K562 (cell line): Measurements from ENCODE around the gene OSBP2. TPM values are rescaled to one million over a fixed set of nuclear protein-coding genes. Genes with fewer than 3 reads are reported as not detected.

Experiments
- ATAC-seq: fragments of 200-7000 bp; cut with Tn5 transposase; 3 replicates; pipeline ENCODE4 v1.9.1; 2020; ENCODE audit warnings: moderate library complexity
- BruUV-seq: library from RNA; stranded (reverse); fragments of 400-500 nt; replicated peaks from 2 replicates; lab custom pipeline; 2021; lab: Mats Ljungman, UMichigan
- CTCF ChIA-PET: fragments of 300-600 bp; formaldehyde crosslinking; extraction: SDS; loops from one replicate; lab custom pipeline; 2021; ENCODE audit warnings: low intra/inter-chr PET ratio; lab: Yijun Ruan, JAX
- POLR2A ChIA-PET: fragments of 300-600, 350-650 bp; sonication (Branson Sonifier 250); formaldehyde crosslinking; extraction: SDS; loops from one replicate; lab custom pipeline; 2021; ENCODE audit warnings: antibody characterized with exemption, inconsistent platforms; lab: Yijun Ruan, JAX
- DNase-seq, 4 experiments: peaks; one replicate each; pipeline versions ENCODE4 v3.0.0 to v3.0.0-alpha.2; 2011 to 2018; ENCODE audit warnings: low spot score in 3 of 4, mixed read lengths in 3 of 4; ENCODE audit errors: extremely low read depth in 1 of 4
- FAIRE-seq: peaks from 2 replicates; lab custom pipeline; 2011; peaks lifted over from hg19 to GRCh38; lab: Jason Lieb, UNC
- H2AFZ ChIP-seq: 2 replicates; pipeline ENCODE4 v1.6.0; 2011; ENCODE audit warnings: low read depth, low read length, control low read depth, inconsistent platforms
- H3K27ac ChIP-seq: fragments of 200-600 bp; 3 replicates; pipeline ENCODE4 v1.8.0; 2011; ENCODE audit warnings: low read depth, mild to moderate bottlenecking, control low read depth, inconsistent platforms, low read length, moderate library complexity, mixed read lengths; ENCODE audit errors: extremely low read depth
- H3K27me3 ChIP-seq, 2 experiments: fragments of 300-600 bp in 1 of 2; 2 replicates in 1 of 2; 3 replicates in 1 of 2; pipeline versions ENCODE4 v1.6.0 to v1.8.0; 2011; ENCODE audit warnings: inconsistent platforms in 2 of 2, low read length in 2 of 2, mild to moderate bottlenecking in 1 of 2, mixed read lengths in 1 of 2, moderate library complexity in 1 of 2; ENCODE audit not compliant: control insufficient read depth in 2 of 2, insufficient read depth in 2 of 2
- H3K36me3 ChIP-seq: fragments of 300-600 bp; 3 replicates; pipeline ENCODE4 v1.8.0; 2011; ENCODE audit warnings: mild to moderate bottlenecking, low read length, inconsistent platforms; ENCODE audit not compliant: control insufficient read depth, insufficient read depth
- H3K4me1 ChIP-seq, 2 experiments: fragments of 200-600 bp in 1 of 2; replicated peaks in 1 of 2; 2 replicates in 1 of 2; 3 replicates in 1 of 2; pipeline versions ENCODE4 v1.5.1 to v1.8.0; 2011; ENCODE audit warnings: inconsistent platforms in 2 of 2, low read length in 2 of 2, mild to moderate bottlenecking in 1 of 2, mixed read lengths in 1 of 2, moderate library complexity in 1 of 2; ENCODE audit not compliant: control insufficient read depth in 2 of 2, insufficient read depth in 2 of 2
- H3K4me2 ChIP-seq: 2 replicates; pipeline ENCODE4 v1.6.1; 2011; ENCODE audit warnings: low read length, control low read depth, inconsistent platforms, mixed read lengths; ENCODE audit not compliant: insufficient read depth
- H3K4me3 ChIP-seq: fragments of 200-600 bp; sonication (generic), shearing (Covaris generic); 2 replicates; pipeline ENCODE4 v1.5.1; 2016; ENCODE audit warnings: control low read depth, inconsistent platforms
- H3K79me2 ChIP-seq: fragments of 200-600 bp; 3 replicates; pipeline ENCODE4 v1.8.0; 2011; ENCODE audit warnings: low read length, inconsistent platforms; ENCODE audit not compliant: control insufficient read depth, insufficient read depth
- H3K9ac ChIP-seq, 2 experiments: 2 replicates each; pipeline versions ENCODE4 v1.6.0 to v1.6.1; 2011; ENCODE audit warnings: low read depth in 2 of 2, low read length in 2 of 2, control low read depth in 1 of 2, inconsistent platforms in 1 of 2, mild to moderate bottlenecking in 1 of 2, mixed read lengths in 1 of 2; ENCODE audit not compliant: insufficient read depth in 1 of 2
- H3K9me1 ChIP-seq: one replicate; pipeline ENCODE4 v1.6.0; 2011; ENCODE audit warnings: inconsistent platforms, mild to moderate bottlenecking, low read length, moderate library complexity; ENCODE audit not compliant: control insufficient read depth, insufficient read depth
- H3K9me3 ChIP-seq: replicated peaks from 2 replicates; pipeline ENCODE4 v1.5.1; 2011; ENCODE audit warnings: low read depth, low read length, inconsistent platforms; ENCODE audit not compliant: control insufficient read depth, insufficient read depth
- H4K20me1 ChIP-seq: replicated peaks from 2 replicates; pipeline ENCODE4 v1.6.1; 2011; ENCODE audit warnings: low read length, inconsistent platforms, mixed read lengths; ENCODE audit not compliant: control insufficient read depth, insufficient read depth
- AFF4 ChIP-seq: sonication (generic); formaldehyde crosslinking; IDR thresholded peaks from 2 replicates; pipeline ENCODE4 v1.8.0; 2023; ENCODE audit warnings: mild to moderate bottlenecking, missing genetic modification reagents
- EZH2 ChIP-seq: IDR thresholded peaks from 2 replicates; pipeline ENCODE4 v1.6.1; 2012; ENCODE audit warnings: low read depth, mild to moderate bottlenecking, inconsistent platforms, low read length, borderline replicate concordance
- KDM1A ChIP-seq, 2 experiments: fragments of 450-650 bp; IDR thresholded peaks; 2 replicates each; pipeline ENCODE4 v1.6.1; 2016; ENCODE audit warnings: mild to moderate bottlenecking in 2 of 2
- OTX1 ChIP-seq: fragments of 450-650 bp; formaldehyde crosslinking; IDR thresholded peaks from 2 replicates; pipeline ENCODE4 v1.4.0; 2022; ENCODE audit warnings: mild to moderate bottlenecking
- PBX2 ChIP-seq, 2 experiments: IDR thresholded peaks in 1 of 2; conservative IDR thresholded peaks in 1 of 2; 2 replicates each; pipeline ENCODE4 v1.6.1; 2016; ENCODE audit warnings: low read depth in 2 of 2, mild to moderate bottlenecking in 1 of 2, missing compliant biosample characterization in 1 of 2, missing genetic modification characterization in 1 of 2, moderate library complexity in 1 of 2
- POLR2A ChIP-seq: fragments of 450-650 bp; conservative IDR thresholded peaks from 2 replicates; pipeline ENCODE4 v1.6.1; 2016
- PREB ChIP-seq: sonication (generic); formaldehyde crosslinking; IDR thresholded peaks from 2 replicates; pipeline ENCODE4 v1.8.1; 2023; ENCODE audit warnings: mild to moderate bottlenecking, missing genetic modification reagents
- TCF3 ChIP-seq: sonication (generic); formaldehyde crosslinking; IDR thresholded peaks from 2 replicates; pipeline ENCODE4 v1.4.0; 2020; ENCODE audit warnings: mild to moderate bottlenecking, missing genetic modification reagents
- ZKSCAN3 ChIP-seq: fragments of 250-450 bp; sonication (Bioruptor Pico); IDR thresholded peaks from 2 replicates; pipeline ENCODE4 v1.4.0; 2020
- ZNF644 ChIP-seq: fragments of 200-800 bp; sonication (Bioruptor generic); IDR thresholded peaks from 2 replicates; pipeline ENCODE4 v1.6.1; 2016; ENCODE audit warnings: low read depth, missing genetic modification characterization, missing compliant biosample characterization
- WGBS: fragments of 100-300 bp; shearing (Covaris generic); methylation state at CpG from one replicate; pipeline ENCODE4 v1.1.6; 2016; ENCODE audit warnings: low coverage, mixed read lengths; ENCODE audit not compliant: insufficient coverage; ENCODE audit errors: missing lambda C conversion rate; 5-methylcytosine and 5-hydroxymethylcytosine counted together
- in situ Hi-C: fragments of 300-500 bp; cut with MboI; formaldehyde crosslinking; loops from 4 replicates; pipeline ENCODE4 v1.15.0; 2018; ENCODE audit warnings: inconsistent platforms, mixed read lengths
- intact Hi-C: fragments of 100-400 bp; cut with micrococcal nuclease; formaldehyde crosslinking; loops from 2 replicates; pipeline ENCODE4 v1.14.2; 2022
- polyA plus RNA-seq, 8 experiments: library from polyadenylated mRNA; depleted of rRNA in 4 of 8; stranded (reverse) in 5 of 8; unstranded in 3 of 8; fragments of >200 nt; fragmentation: Nextera tagmentation in 2 of 8; fragmentation: Illumina TruSeq in 1 of 8; extraction: Ambion mirVana in 2 of 8; extraction: Trizol in 1 of 8; gene quantifications; 2 replicates each; pipeline versions ENCODE4 v1.2.1 to v1.2.3, GENCODE V29; 2011 to 2014; ENCODE audit warnings: inconsistent platforms in 1 of 8, missing spikeins in 1 of 8
- total RNA-seq, 7 experiments: library from RNA; depleted of rRNA in 6 of 7; stranded (reverse); fragments of >200 nt in 6 of 7; fragmentation: Illumina TruSeq in 2 of 7; extraction: Trizol in 2 of 7; gene quantifications; 2 replicates each; pipeline versions ENCODE4 v1.2.1 to v1.2.3, GENCODE V29; 2011 to 2021; ENCODE audit warnings: low replicate concordance in 1 of 7

Gene OSBP2
- total and polyA plus RNA-seq, 9 of the 15 experiments (the other 6 are each of a cell fraction or from before 2014, with no cell fraction given) = 0.52 to 29.5 (median 21.6) TPM

GRCh38 chr22:30865656-30866055 lies 171.0 kb downstream of the OSBP2 start:
- no peak overlapping the region for H3K4me3 ChIP-seq
- H3K36me3 ChIP-seq = no peaks in the 10 kb centered on the region
- ATAC-seq (no peak), FAIRE-seq (no peak), DNase-seq (peak in 2 of 4 experiments; percentile 1 to 2)
- no peaks in the 10 kb centered on the region for H3K9me1 ChIP-seq
- H3K9ac ChIP-seq = no peak overlapping the region
- ChIA-PET CTCF (no interaction called here), POLR2A (no interaction called here)
- H2AFZ ChIP-seq = no peak overlapping the region
- H3K4me2 ChIP-seq = no peak overlapping the region
- peaks cover 3 to 20% of the 10 kb centered on the region in 2 experiments; a peak in 3 of 5 replicates for H3K4me1 ChIP-seq
- BruUV-seq = no TSS peak
- H3K79me2 ChIP-seq = no peaks in the 10 kb centered on the region
- 27% methylated on average over 9 of the region's 11 CpGs for WGBS
- no peak overlapping the region for H3K27ac ChIP-seq
- in situ Hi-C loops = no loop called here
- H4K20me1 ChIP-seq = no peaks in the 10 kb centered on the region
- H3K9me3 ChIP-seq = no peaks in the 10 kb centered on the region
- no peak for TF ChIP-seq EZH2
- no peak for TF ChIP-seq TCF3 (CRISPR knock-in tag)
- TF ChIP-seq AFF4 (CRISPR knock-in tag) = no peak
- no peak for TF ChIP-seq PBX2 (CRISPR knock-in tag; IDR thresholded peaks at IDR 0.05; ENCODE audit: low read depth)
- TF ChIP-seq PBX2 (tag; conservative IDR thresholded peaks at IDR 0.05; ENCODE audit: low read depth) = no peak
- TF ChIP-seq KDM1A (IDR thresholded peaks at IDR 0.05) = no peak
- TF ChIP-seq ZNF644 = no peak
- no peak for TF ChIP-seq POLR2A
- TF ChIP-seq PREB (CRISPR knock-in tag) = no peak
- TF ChIP-seq ZKSCAN3 = no peak
- TF ChIP-seq OTX1 (CRISPR knock-in tag) = no peak
- H3K27me3 ChIP-seq = no peaks in the 10 kb centered on the region; a peak in 1 of 5 replicates
- intact Hi-C loops = no loop called here
